Peyer's patch (tissue), 4 donors: ENCODE measurements around the gene HOTAIR.

Experiments
- POLR2A ChIP-seq, 2 donors: fragments of 450-650 bp; IDR thresholded peaks; one replicate each; pipeline ENCODE4 v1.5.1; 2017; ENCODE audit warnings: antibody characterized with exemption in 2 of 2, mild to moderate bottlenecking in 2 of 2, moderate library complexity in 2 of 2
- TF ChIP-seq, protein P1 (sequence below), 6 experiments: fragments of 450-650 bp in 4 of 6; fragments of 200-600 bp in 2 of 6; sonication (generic) in 1 of 6; IDR thresholded peaks; one replicate each; pipeline ENCODE4 v1.5.1; 2017 to 2019; ENCODE audit warnings: antibody characterized with exemption in 6 of 6, mild to moderate bottlenecking in 3 of 6, moderate library complexity in 1 of 6

- TF ChIP-seq, protein P1, sequence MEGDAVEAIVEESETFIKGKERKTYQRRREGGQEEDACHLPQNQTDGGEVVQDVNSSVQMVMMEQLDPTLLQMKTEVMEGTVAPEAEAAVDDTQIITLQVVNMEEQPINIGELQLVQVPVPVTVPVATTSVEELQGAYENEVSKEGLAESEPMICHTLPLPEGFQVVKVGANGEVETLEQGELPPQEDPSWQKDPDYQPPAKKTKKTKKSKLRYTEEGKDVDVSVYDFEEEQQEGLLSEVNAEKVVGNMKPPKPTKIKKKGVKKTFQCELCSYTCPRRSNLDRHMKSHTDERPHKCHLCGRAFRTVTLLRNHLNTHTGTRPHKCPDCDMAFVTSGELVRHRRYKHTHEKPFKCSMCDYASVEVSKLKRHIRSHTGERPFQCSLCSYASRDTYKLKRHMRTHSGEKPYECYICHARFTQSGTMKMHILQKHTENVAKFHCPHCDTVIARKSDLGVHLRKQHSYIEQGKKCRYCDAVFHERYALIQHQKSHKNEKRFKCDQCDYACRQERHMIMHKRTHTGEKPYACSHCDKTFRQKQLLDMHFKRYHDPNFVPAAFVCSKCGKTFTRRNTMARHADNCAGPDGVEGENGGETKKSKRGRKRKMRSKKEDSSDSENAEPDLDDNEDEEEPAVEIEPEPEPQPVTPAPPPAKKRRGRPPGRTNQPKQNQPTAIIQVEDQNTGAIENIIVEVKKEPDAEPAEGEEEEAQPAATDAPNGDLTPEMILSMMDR (IDR thresholded peaks at IDR 0.05) = no peak
- TF ChIP-seq POLR2A (IDR thresholded peaks at IDR 0.05) = no peak
Measured at GRCh38 chr12:53951577-53952334, 23.0 kb downstream of the HOTAIR start.
